Transverse colon (tissue), 4 donors: ENCODE results near the gene SCN4A. TPM values are rescaled to one million over a fixed set of nuclear protein-coding genes. Genes with fewer than 3 reads are reported as not detected.

Source experiments
- DNase-seq: peaks from one replicate; pipeline ENCODE4 v3.0.0-alpha.2; 2019
- H3K27ac ChIP-seq, 4 donors: fragments of 200-600 bp; sonication (generic); 2 replicates each; pipeline ENCODE4 v1.5.1; 2016 to 2018; ENCODE audit warnings: inconsistent platforms in 4 of 4
- H3K27me3 ChIP-seq: fragments of 200-600 bp; sonication (generic); 2 replicates; pipeline ENCODE4 v1.5.1; 2017; ENCODE audit warnings: inconsistent platforms
- H3K36me3 ChIP-seq, 4 donors: fragments of 200-600 bp; sonication (generic); 2 replicates each; pipeline ENCODE4 v1.5.1; 2017 to 2019; ENCODE audit warnings: inconsistent platforms in 4 of 4
- H3K4me1 ChIP-seq, 4 donors: fragments of 200-600 bp; sonication (generic); 2 replicates each; pipeline ENCODE4 v1.5.1; 2017 to 2020; ENCODE audit warnings: inconsistent platforms in 4 of 4
- H3K4me3 ChIP-seq, 4 donors: fragments of 200-600 bp; sonication (generic); 1 replicate in 1 of 4; 2 replicates in 3 of 4; pipeline versions ENCODE4 v1.5.1 to v1.6.1; 2017 to 2019; ENCODE audit warnings: inconsistent platforms in 4 of 4
- H3K9me3 ChIP-seq, 2 donors: fragments of 200-600 bp; sonication (generic); 2 replicates each; pipeline ENCODE4 v1.5.1; 2017 to 2019; ENCODE audit warnings: inconsistent platforms in 2 of 2
- CTCF ChIP-seq, 5 experiments: fragments of 200-600 bp in 3 of 5; fragments of 450-650 bp in 2 of 5; sonication (generic) in 3 of 5; IDR thresholded peaks; 1 replicate in 2 of 5; 2 replicates in 3 of 5; pipeline ENCODE4 v1.5.1; 2016 to 2017; ENCODE audit warnings: antibody characterized with exemption in 5 of 5, inconsistent platforms in 3 of 5, mild to moderate bottlenecking in 2 of 5, moderate library complexity in 1 of 5
- EP300 ChIP-seq: sonication (generic); formaldehyde crosslinking; IDR thresholded peaks from one replicate; pipeline ENCODE4 v1.6.1; 2017; ENCODE audit warnings: antibody characterized with exemption, low read depth
- POLR2A ChIP-seq: fragments of 450-650 bp; IDR thresholded peaks from one replicate; pipeline ENCODE4 v1.6.1; 2016; ENCODE audit warnings: antibody characterized with exemption, mild to moderate bottlenecking, moderate library complexity
- POLR2AphosphoS5 ChIP-seq, 3 donors: sonication (generic); formaldehyde crosslinking; IDR thresholded peaks; one replicate each; pipeline ENCODE4 v1.6.1; 2016; ENCODE audit warnings: antibody characterized with exemption in 3 of 3
- WGBS, 2 donors: methylation state at CpG; one replicate each; pipeline ENCODE4 v1.1.5; 2018; ENCODE audit warnings: low coverage in 1 of 2; 5-methylcytosine and 5-hydroxymethylcytosine counted together
- in situ Hi-C, 4 donors: fragments of 200-750 bp; cut with MboI; loops; one replicate each; pipeline versions ENCODE4 v1.15.0 to v1.15.1; 2017; ENCODE audit warnings: low sequenced_read_pairs in 3 of 4, low pct_ligation_motif_present in 1 of 4, low pct_unique_long_range_greater_than_20kb in 1 of 4
- intact Hi-C: fragments of 100-400 bp; cut with DNase I; formaldehyde crosslinking; loops from one replicate; pipeline ENCODE4 v1.15.1; 2023; ENCODE audit warnings: low total_unique reads
- total RNA-seq, 4 donors: library from RNA; depleted of rRNA; stranded (reverse); fragments of >200 nt; gene quantifications; one replicate each; pipeline ENCODE4 v1.1.0, GENCODE V29; 2016

SCN4A gene
- total RNA-seq, 4 donors from 2014 or later, result 0.14 to 0.48 (median 0.20) TPM; not detected in 1

- no peak for DNase-seq
- intact Hi-C loops (no loop called here), in situ Hi-C loops (no loop called here)
- 70% methylated on average over 16 of the region's 18 CpGs; no CpG with 5 or more reads in 1 of the 2 donors for WGBS, 2 donors
- no peak overlapping the region for H3K4me3 ChIP-seq
- H3K27me3 ChIP-seq, result peaks cover 19% of the 10 kb centered on the region
- peaks cover 3 to 30% (median 8%) of the 10 kb centered on the region in 4 donors for H3K4me1 ChIP-seq
- TF ChIP-seq CTCF (IDR thresholded peaks at IDR 0.05) (no peak), EP300 (no peak)
- no peaks in the 10 kb centered on the region for H3K36me3 ChIP-seq
- no peaks in the 10 kb centered on the region for H3K9me3 ChIP-seq
- H3K27ac ChIP-seq, result no peak overlapping the region
These were observed 14.8 kb upstream of the SCN4A start for GRCh38 chr17:63987221-63988126.

- Histone ChIP-seq H3K4me1 (peaks cover 3 to 30% (median 8%) of the 10 kb centered on the region in 4 donors), H3K4me3 (no peak overlapping the region), H3K36me3 (no peaks in the 10 kb centered on the region), H3K27ac (no peak overlapping the region), H3K27me3 (peaks cover 12% of the 10 kb centered on the region), H3K9me3 (no peaks in the 10 kb centered on the region)
- 60% methylated on average over 3 of the region's 3 CpGs; no CpG with 5 or more reads in 1 of the 2 donors for WGBS, 2 donors
- no peak for TF ChIP-seq POLR2A
- no peak for TF ChIP-seq EP300
- TF ChIP-seq CTCF (IDR thresholded peaks at IDR 0.05), result no peak
- no peak for TF ChIP-seq POLR2AphosphoS5 (IDR thresholded peaks at IDR 0.05)
- in situ Hi-C loops (no loop called here), intact Hi-C loops (no loop called here)
- no peak for DNase-seq
These were observed 14.1 kb upstream of the SCN4A start for GRCh38 chr17:63986821-63987220.

GRCh38 chr17:63985387-63986140 lies 12.8 kb upstream of the SCN4A start:
- H3K27me3 ChIP-seq, result peaks cover under 1% of the 10 kb centered on the region
- peak overlapping the region in 3 of 4 donors; percentile 43 to 58 (median 48) for H3K27ac ChIP-seq
- WGBS, 2 donors, result 78% methylated on average over 13 of the region's 13 CpGs; no CpG with 5 or more reads in 1 of the 2 donors
- intact Hi-C loops, result no loop called here
- H3K9me3 ChIP-seq, result no peaks in the 10 kb centered on the region
- no peak overlapping the region for H3K4me3 ChIP-seq
- H3K36me3 ChIP-seq, result no peaks in the 10 kb centered on the region
- TF ChIP-seq CTCF (IDR thresholded peaks at IDR 0.05) (no peak), EP300 (no peak), POLR2A (no peak), POLR2AphosphoS5 (IDR thresholded peaks at IDR 0.05) (no peak)
- H3K4me1 ChIP-seq, result peaks cover 3 to 31% (median 8%) of the 10 kb centered on the region in 4 donors
- in situ Hi-C loops, result no loop called here
- no peak for DNase-seq

GRCh38 chr17:63984651-63985386 lies 12.1 kb upstream of the SCN4A start:
- in situ Hi-C loops (no loop called here), intact Hi-C loops (no loop called here)
- no peak for TF ChIP-seq CTCF (IDR thresholded peaks at IDR 0.05)
- TF ChIP-seq EP300, result no peak
- TF ChIP-seq POLR2A, result no peak
- TF ChIP-seq POLR2AphosphoS5 (IDR thresholded peaks at IDR 0.05), result no peak
- no peaks in the 10 kb centered on the region for H3K27me3 ChIP-seq
- peak overlapping the region; percentile 27 to 59 (median 50) for H3K27ac ChIP-seq
- peaks cover 0 to 35% (median 9%) of the 10 kb centered on the region in 4 donors for H3K4me1 ChIP-seq
- no peaks in the 10 kb centered on the region for H3K9me3 ChIP-seq
- no peak overlapping the region for H3K4me3 ChIP-seq
- 72 to 80% methylated on average over 1 to 16 of the region's 16 CpGs for WGBS, 2 donors
- H3K36me3 ChIP-seq, result no peaks in the 10 kb centered on the region
- DNase-seq, result peak; percentile 39
